Stimulated activated CD8-positive, alpha-beta memory T cell treated with anti-CD3 and anti-CD28 coated beads, Interleukin-2, amount 100 ng/mL, for 48 hours (primary cell): ENCODE measurements around the gene C1orf52.
A peak's percentile ranks its signal among the peaks of the same experiment; 100 is the strongest.
"Not testable (repeated sequence)": the region's sequence is repeated elsewhere in the genome, so short reads cannot be mapped to it uniquely, and the experiment has no call there.

Experiments used
- DNase-seq, 2 donors: peaks; one replicate each; pipeline ENCODE4 v3.0.0-alpha.2; 2020; ENCODE audit warnings: low read depth in 2 of 2

Gene C1orf52

DNA sequence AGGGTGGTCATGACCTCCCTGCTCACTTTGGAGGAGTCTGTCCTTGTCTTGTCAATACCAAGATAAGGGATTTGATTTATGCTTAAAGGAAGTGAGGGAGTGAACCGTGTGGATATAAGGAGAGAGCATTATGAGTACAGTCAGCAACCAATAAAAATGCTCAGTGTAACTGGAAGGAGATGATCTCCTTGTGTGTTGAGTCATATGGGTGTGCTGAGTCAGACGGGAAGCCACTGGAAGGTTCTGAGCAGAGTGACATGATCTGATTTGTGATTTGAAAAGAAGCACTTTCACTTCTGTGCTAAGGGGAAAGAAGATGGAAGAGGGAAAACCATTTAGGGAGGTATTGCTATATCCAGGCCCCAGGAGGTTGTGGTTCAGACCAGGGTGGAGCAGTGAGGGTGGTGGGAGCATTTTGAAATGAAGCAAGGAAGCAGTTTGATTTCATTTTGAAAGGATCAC lies 19.4 kb upstream of the C1orf52 start:
- peak in 1 of 2 donors; percentile 42 for DNase-seq

- DNase-seq: no peak
Observed at GRCh38 chr1:85277802-85278201, 18.3 kb upstream of the C1orf52 start.

GRCh38 chr1:85276978-85277639 lies 17.6 kb upstream of the C1orf52 start:
- DNase-seq: no peak

DNA sequence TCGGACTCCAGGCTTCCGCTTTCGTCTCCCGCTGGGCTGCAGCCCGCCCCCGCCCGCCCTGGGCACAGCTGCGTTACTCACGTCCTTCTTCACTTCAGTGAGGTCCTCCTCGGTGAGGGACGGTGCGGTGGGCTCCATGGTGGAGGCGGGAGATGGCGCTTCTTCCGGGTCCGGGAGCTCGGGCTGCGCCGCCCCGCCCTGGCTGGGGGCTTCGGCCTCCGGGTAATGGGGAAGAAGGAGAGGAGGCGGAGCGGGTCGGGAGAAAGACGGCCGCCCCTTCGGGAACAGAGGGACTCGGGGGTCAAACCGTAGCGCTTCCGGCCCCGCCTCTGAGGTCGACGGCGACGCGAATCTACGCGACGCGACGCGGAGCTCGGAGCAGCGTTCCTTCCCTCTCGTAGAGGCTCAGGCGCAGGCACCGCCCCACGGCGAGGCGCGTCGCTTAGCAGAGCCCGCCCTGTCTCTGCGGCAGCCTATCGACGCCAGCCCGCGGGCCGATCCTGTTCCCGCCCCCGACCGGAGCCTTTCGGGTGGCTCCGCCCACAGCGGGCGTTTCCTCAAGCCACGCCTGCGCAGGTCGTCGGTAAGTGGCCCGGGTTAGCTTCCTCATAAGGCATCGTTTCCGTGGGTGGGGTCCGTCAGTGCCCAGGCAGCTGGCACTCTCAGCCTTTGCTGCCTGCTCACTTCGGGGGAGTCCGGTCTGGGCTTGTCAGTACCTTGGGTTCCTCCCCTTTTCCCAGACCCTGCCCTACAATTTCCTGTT lies 16.9 kb upstream of the C1orf52 start, which contains the start of gene BCL10:
TSS of gene BCL10 (minus strand) at position 418 of the 763 bp plus-strand sequence. CDS start at position 138, 280 bp downstream.
- DNase-seq: peak; percentile 94 to 96

GRCh38 chr1:85275701-85276214 lies 16.3 kb upstream of the C1orf52 start:
- DNase-seq: no peak

DNA sequence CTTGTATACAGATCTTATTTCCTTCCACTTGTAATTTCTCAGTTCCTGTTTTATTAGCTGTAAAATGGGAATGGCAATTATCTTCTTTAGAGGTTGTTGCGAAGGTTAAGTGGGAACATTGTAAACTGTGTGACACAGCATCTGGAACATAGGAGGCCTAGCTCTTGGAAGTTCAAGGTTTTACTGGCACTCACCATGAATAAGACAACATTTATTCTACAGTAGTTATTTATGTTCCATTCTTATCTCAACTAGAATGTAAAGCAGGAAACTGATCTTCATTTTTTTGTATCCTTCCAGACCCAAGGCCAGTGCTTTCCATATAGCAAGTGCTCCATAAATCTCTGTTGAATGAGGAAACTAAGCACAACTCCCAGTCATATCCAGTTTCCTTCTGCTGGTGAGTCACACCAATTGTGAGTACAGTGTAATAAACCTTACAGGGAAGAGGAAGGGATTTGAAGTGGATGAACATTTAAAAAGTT lies 15.5 kb upstream of the C1orf52 start:
- DNase-seq: no peak

GRCh38 chr1:85273397-85273796 lies 13.9 kb upstream of the C1orf52 start:
- no peak for DNase-seq

- DNase-seq: no peak
Observed at GRCh38 chr1:85268801-85269585, 9.5 kb upstream of the C1orf52 start.

DNA sequence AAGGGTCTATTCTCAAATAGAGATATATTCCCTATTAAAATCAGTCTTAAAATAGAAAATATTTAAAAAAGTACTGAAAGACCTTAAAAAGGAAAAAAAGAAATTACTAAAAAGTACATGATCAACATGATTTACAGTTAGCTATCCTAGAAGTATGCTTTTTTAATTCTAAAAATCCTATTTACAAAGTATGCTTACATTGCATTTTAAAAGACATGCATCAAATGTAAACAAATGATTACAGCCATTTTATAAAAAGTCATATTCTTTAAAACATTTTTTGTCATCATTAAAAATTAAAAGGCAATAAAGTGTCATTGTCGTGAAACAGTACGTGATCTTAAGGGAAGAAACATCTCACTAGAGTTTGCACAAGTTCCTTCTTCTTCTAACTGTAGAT lies 7.9 kb upstream of the C1orf52 start:
- DNase-seq: no peak

DNA sequence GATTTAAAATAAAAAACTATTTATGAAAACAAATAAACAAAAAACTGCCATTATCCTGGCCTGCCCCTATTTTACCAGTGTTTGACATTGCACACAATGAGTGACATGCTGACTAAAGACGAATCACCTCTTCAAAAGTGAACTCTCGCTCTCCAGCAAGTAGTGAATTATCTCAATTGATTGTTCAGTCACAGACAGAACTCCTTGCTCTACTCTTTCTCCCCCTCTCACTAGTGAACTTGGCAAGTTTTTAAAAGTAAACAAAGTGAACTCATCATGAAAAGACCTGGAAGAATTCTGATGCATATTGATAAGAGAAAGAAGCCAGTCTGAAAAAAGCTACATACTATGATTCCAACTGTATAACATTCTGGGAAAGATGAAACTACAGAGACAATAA lies 4.7 kb upstream of the C1orf52 start:
- no peak for DNase-seq

DNA sequence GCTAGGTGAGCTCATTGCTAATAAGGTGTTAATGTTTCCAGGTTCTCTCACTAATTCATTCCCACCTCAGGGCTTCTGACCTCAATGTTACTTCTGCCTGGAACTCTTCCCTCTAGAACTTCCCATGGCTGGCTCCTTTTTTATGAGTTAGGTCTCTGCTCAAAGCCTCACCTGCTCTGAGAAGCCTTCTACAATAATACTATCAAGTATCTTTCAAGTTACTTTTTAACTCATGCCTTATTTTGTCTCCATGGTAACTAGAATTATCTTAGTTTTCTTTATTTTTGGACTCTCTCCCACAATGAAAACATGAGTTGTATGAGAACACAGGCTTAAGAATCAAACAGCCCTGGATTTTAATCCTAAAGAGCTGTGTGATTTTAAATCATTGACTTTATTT lies 3.5 kb upstream of the C1orf52 start:
- DNase-seq: no peak

DNA sequence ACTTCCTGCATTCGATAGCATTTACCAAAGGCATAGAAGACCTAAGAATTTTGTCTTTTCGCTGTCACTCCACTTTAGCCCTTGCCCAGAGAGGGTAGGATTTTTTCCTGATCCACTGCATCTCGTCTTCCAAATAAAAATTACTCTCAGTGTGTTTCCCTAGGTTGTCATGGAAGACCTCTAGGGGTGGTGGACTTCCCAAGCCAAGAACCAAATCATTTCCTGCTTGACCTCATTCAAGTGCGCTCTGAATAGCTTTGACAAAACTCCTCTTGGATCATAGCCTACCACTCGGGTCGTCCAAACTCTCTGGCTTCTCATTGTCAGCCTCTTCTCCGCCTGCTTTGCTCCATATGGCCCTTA lies 431 bp upstream of the C1orf52 start:
- DNase-seq: no peak

- DNase-seq: no peak
Observed at GRCh38 chr1:85258536-85259117, 835 bp downstream of the C1orf52 start.

GRCh38 chr1:85249042-85249441 lies 10.4 kb downstream of the C1orf52 start:
- not testable (repeated sequence) for DNase-seq

DNA sequence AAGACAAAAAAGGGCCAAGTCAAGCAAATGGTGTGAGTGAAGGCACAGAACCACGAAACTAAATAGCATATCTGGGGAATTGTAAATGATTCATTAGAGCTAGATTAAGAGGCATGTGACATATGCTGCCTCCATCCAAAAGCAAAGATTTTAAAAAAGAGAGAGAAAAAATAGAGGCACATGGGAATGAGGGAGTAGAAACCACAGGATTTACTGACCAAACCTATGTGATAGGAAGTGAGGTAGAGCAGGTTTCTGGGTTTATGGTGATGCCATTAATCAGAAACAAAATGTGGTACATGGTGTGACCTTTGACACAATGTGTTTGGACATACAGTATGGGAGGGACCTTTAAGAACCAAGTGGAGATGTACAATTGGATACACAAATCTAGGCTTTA lies 13.6 kb downstream of the C1orf52 start:
- DNase-seq: no peak

DNA sequence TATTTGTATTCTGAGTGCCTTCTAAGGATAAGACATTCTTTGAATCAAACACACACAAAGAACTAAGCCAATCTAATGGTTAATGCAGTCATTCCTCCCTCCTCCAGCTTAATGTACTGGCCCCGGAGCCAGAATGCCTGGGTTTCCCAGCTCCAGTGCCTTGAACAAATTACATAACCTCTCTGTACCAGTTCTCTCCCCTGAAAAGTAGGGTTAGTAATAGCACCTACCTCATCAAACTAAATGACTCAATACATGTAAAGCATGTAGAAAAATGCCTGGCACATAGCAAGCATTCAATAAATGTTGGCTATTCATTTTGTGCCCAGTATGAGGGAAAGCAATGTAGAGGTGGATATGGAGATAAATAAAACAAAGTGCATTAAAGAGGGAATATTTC lies 14.0 kb downstream of the C1orf52 start:
- no peak for DNase-seq

DNA sequence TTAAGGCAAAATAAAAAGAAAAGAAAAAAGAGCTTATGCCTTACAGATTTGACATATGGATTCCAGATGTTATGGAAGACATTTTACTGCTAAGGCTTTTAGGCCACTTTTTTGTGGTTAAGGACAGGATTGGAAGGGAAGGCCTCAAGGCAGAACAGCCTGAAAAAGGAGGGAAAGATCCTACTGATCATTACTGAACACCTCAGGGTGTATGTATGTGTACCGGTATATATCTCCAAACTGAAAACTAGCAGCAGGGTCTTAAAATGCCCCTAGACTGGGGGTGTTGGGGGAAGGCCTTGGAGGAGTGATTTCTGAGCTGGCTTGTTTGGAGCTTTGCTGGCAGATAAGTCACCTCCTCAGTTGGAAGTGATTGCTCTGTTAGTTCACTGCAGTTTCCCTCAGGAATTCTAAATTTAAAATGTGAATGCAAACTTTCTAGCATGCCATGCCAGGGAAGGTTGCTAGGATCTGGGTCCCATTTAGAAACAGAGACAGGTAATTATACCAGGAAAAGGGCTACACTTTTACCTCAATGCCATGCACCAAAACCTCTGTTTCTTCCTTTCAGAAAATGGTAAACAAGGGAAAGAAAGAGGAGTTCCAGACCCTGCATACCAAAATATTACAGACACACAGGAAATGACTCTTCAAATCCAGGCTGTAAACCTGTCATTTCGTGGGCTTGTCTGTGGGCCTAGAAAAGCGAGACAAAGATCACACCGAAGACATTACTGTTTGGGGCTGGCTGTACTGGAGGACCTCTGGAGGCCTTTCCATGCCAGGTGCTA lies 15.0 kb downstream of the C1orf52 start:
- no peak for DNase-seq

- no peak for DNase-seq
Observed at GRCh38 chr1:85243372-85243771, 16.1 kb downstream of the C1orf52 start.

- DNase-seq: no peak
Observed at GRCh38 chr1:85240643-85241042, 18.8 kb downstream of the C1orf52 start.

DNA sequence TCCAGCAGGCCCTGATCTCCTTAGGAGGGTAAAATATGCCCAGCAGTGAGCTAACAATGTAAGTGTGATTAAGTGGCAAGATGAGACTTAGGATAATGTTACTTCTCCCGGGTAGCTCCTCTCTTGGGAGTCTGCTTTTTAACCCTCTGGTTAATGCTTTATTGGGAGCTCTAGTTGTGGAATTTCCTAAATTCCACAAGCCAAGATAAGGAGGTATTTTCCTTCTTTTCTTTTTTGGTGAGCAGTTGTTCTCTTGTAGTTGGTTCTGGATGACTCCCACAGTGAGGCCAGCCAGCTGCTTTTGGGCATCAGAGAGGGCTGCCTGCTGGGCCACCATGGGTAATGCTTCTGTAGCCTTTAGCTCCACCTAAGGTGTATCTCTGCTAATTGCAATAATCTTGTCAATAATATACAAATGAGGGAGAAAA lies 19.3 kb downstream of the C1orf52 start:
- DNase-seq: no peak

GRCh38 chr1:85237613-85238012 lies 21.8 kb downstream of the C1orf52 start:
- no peak for DNase-seq
